ENCODE data around the gene THEM4.
"Not testable (repeated sequence)": the region's sequence is repeated elsewhere in the genome, so short reads cannot be mapped to it uniquely, and the experiment has no call there.

THEM4 gene

GRCh38 chr1:151855933-151856332 lies 53.4 kb downstream of the THEM4 start:
- no peak for FAIRE-seq

- FAIRE-seq: not testable (repeated sequence)
Observed at GRCh38 chr1:151855516-151855915, 53.8 kb downstream of the THEM4 start.

GRCh38 chr1:151854658-151855057 lies 54.7 kb downstream of the THEM4 start:
- FAIRE-seq: no peak

GRCh38 chr1:151853411-151853943 lies 55.8 kb downstream of the THEM4 start, which contains the start of gene THEM5:
Gene THEM5 (minus strand): TSS chr1:151853712. CDS start chr1:151853565, 147 bp downstream.
- no peak for FAIRE-seq

GRCh38 chr1:151852733-151853132 lies 56.6 kb downstream of the THEM4 start:
- no peak for FAIRE-seq

GRCh38 chr1:151851886-151852285 lies 57.4 kb downstream of the THEM4 start:
- FAIRE-seq: no peak

GRCh38 chr1:151849871-151850270 lies 59.4 kb downstream of the THEM4 start:
- FAIRE-seq: no peak

- FAIRE-seq: no peak
Observed at GRCh38 chr1:151849126-151849525, 60.2 kb downstream of the THEM4 start.

GRCh38 chr1:151847867-151848596 lies 61.3 kb downstream of the THEM4 start:
- no peak for FAIRE-seq

- FAIRE-seq: no peak
Observed at GRCh38 chr1:151846686-151847237, 62.5 kb downstream of the THEM4 start.

GRCh38 chr1:151846062-151846568 lies 63.2 kb downstream of the THEM4 start:
- FAIRE-seq: no peak

- FAIRE-seq: no peak
Observed at GRCh38 chr1:151843398-151843797, 65.9 kb downstream of the THEM4 start.

GRCh38 chr1:151841141-151841540 lies 68.2 kb downstream of the THEM4 start:
- FAIRE-seq: no peak

GRCh38 chr1:151840421-151840820 lies 68.9 kb downstream of the THEM4 start:
- FAIRE-seq: no peak

- FAIRE-seq: no peak
Observed at GRCh38 chr1:151839457-151840403, 69.6 kb downstream of the THEM4 start, which contains the start of gene C2CD4D. Gene C2CD4D (minus strand): TSS chr1:151839820. CDS start chr1:151838989, 831 bp downstream.

GRCh38 chr1:151839082-151839412 lies 70.3 kb downstream of the THEM4 start:
- no peak for FAIRE-seq

GRCh38 chr1:151838222-151839081 lies 70.9 kb downstream of the THEM4 start:
- FAIRE-seq: no peak

- no peak for FAIRE-seq
Observed at GRCh38 chr1:151837884-151838221, 71.5 kb downstream of the THEM4 start.

GRCh38 chr1:151837197-151837596 lies 72.1 kb downstream of the THEM4 start:
- no peak for FAIRE-seq

GRCh38 chr1:151835596-151835995 lies 73.7 kb downstream of the THEM4 start:
- FAIRE-seq: no peak

- FAIRE-seq: no peak
Observed at GRCh38 chr1:151834239-151834638, 75.1 kb downstream of the THEM4 start.

All from G401.6 (cell line).